ENCODE data around the gene TOMM40L. TPM values are rescaled to one million over a fixed set of nuclear protein-coding genes. Genes with fewer than 3 reads are reported as not detected.

The TOMM40L gene
- total RNA-seq, 4 donors from 2014 or later = 7.0 to 12.4 (median 8.3) TPM

DNA sequence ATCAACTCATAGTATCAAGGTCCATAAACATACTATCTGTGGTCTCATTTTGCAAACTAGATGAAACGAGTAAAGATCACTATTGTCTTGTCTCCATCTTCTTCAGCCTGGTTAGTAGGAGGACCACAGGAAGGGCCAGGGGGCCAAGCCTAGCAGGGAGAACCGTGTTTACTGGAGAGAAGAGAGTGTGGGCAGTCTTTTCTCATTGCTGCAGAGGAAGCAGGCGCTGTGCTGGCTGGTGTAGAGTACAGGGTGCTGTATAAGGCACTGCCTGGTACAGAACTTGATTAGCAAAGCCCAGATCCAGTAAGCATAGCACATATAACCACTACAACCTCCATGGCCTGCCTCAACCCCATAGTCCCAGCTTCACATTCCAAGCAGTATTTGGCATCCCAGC lies 38.5 kb upstream of the TOMM40L start:
- no peak for DNase-seq
- Histone ChIP-seq H3K4me1 (peaks cover 0 to 8% of the 10 kb centered on the region in 2 donors), H3K4me3 (replicated peaks in 1 of 3) (no peak overlapping the region), H3K27ac (no peak overlapping the region), H3K9me3 (no peaks in the 10 kb centered on the region), H3K27me3 (no peaks in the 10 kb centered on the region), H3K36me3 (no peaks in the 10 kb centered on the region)
- TF ChIP-seq POLR2A (IDR thresholded peaks at IDR 0.05) = no peak
- TF ChIP-seq, protein P1, sequence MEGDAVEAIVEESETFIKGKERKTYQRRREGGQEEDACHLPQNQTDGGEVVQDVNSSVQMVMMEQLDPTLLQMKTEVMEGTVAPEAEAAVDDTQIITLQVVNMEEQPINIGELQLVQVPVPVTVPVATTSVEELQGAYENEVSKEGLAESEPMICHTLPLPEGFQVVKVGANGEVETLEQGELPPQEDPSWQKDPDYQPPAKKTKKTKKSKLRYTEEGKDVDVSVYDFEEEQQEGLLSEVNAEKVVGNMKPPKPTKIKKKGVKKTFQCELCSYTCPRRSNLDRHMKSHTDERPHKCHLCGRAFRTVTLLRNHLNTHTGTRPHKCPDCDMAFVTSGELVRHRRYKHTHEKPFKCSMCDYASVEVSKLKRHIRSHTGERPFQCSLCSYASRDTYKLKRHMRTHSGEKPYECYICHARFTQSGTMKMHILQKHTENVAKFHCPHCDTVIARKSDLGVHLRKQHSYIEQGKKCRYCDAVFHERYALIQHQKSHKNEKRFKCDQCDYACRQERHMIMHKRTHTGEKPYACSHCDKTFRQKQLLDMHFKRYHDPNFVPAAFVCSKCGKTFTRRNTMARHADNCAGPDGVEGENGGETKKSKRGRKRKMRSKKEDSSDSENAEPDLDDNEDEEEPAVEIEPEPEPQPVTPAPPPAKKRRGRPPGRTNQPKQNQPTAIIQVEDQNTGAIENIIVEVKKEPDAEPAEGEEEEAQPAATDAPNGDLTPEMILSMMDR (IDR thresholded peaks at IDR 0.05) = no peak
- intact Hi-C loops (cut with DNase I) = no loop called here
- WGBS, 2 donors = 68 to 79% methylated on average over 3 of the region's 3 CpGs

DNA sequence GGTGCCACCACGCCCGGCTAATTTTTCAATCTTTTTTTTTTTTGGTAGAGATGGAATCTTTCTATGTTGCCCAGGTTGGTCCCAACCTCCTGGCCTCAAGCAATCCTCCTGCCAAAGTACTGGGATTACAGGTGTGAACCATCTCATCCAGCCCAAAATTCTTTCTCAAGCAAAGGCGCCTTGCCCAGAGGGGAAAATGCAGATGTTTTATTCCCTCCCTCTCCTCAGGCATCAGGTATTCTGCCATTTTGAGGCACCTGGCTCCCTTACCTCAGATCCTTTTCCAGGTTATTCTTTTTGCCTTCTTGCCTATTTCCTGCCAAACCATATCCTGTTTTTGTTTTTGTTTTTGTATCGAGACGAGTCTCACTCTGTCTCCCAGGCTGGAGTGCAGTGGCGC lies 37.5 kb upstream of the TOMM40L start:
- intact Hi-C loops (cut with DNase I) = no loop called here
- no peaks in the 10 kb centered on the region for H3K9me3 ChIP-seq
- 80 to 82% methylated on average over 6 of the region's 6 CpGs for WGBS, 2 donors
- H3K36me3 ChIP-seq = no peaks in the 10 kb centered on the region
- H3K27me3 ChIP-seq = no peaks in the 10 kb centered on the region
- H3K4me1 ChIP-seq = peaks cover 0 to 13% of the 10 kb centered on the region in 2 donors
- H3K4me3 ChIP-seq (replicated peaks in 1 of 3) = no peak overlapping the region
- no peak overlapping the region for H3K27ac ChIP-seq
- TF ChIP-seq, protein P1 (IDR thresholded peaks at IDR 0.05) = no peak
- no peak for TF ChIP-seq POLR2A (IDR thresholded peaks at IDR 0.05)
- no peak for DNase-seq

DNA sequence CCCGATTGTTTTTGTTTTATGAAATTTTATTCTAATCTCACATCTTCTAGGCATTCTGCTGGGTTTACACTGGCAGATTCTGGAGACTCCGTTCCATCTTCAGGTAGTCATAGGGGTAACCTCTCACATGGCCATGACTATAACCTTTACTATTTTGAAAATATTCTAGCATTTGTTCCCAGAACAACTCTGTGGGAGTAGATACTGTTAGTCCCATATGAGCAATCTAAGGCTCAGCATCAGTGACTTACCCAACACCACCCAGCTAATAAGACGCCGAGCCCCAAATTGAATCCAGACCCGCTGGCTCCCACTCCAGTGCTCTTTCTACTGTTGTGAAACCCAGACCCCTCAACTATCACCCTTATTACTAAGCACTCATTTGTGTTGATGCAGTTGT lies 36.8 kb upstream of the TOMM40L start:
- no peaks in the 10 kb centered on the region for H3K9me3 ChIP-seq
- no peaks in the 10 kb centered on the region for H3K36me3 ChIP-seq
- intact Hi-C loops (cut with DNase I) = no loop called here
- H3K4me3 ChIP-seq (replicated peaks in 1 of 3) = no peak overlapping the region
- H3K27me3 ChIP-seq = no peaks in the 10 kb centered on the region
- no peak for DNase-seq
- H3K4me1 ChIP-seq = peaks cover 0 to 16% of the 10 kb centered on the region in 2 donors
- 86 to 90% methylated on average over 5 of the region's 5 CpGs for WGBS, 2 donors
- H3K27ac ChIP-seq = no peak overlapping the region
- TF ChIP-seq POLR2A (IDR thresholded peaks at IDR 0.05) = no peak
- TF ChIP-seq, protein P1 (IDR thresholded peaks at IDR 0.05) = no peak

DNA sequence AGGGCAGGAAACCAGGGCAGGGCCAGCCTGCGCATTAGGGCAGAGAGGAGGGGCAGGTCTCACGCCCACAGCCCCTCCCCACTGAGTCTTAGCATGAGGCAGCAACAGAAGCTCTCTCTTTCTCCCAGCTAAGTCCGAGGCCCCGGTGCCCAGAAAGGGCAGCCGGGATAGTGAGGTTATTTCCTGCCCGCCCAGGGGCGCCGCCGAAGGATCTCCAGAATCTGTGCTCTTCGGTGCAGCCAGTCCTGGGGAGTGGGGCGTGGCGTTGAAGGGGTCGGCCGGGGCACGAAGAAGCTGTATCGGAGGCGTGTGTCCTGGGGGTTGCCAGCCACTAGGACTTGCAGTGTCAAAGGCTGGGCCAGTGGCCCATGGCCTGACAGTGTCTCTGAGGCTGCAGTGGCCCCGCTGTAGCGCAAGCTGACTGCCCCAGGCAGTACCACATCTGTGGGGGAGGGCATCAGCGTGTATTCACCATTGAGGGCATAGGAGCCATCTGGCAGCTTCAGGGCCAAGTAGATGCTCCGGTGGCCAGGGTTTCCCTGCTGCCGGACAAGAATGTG lies 34.8 kb upstream of the TOMM40L start:
- intact Hi-C loops (cut with DNase I) = loop anchor here (10.0 kb wide), 1 partner anchor 194 kb away; no protein-coding TSS in a partner anchor
- no peak for DNase-seq
- no peak overlapping the region for H3K4me3 ChIP-seq (replicated peaks in 1 of 3)
- TF ChIP-seq POLR2A (IDR thresholded peaks at IDR 0.05) = no peak
- TF ChIP-seq, protein P1 (IDR thresholded peaks at IDR 0.05) = no peak
- no peaks in the 10 kb centered on the region for H3K36me3 ChIP-seq
- WGBS, 2 donors = 42 to 47% methylated on average over 2 to 17 of the region's 22 CpGs
- H3K9me3 ChIP-seq = no peaks in the 10 kb centered on the region
- peaks cover 0 to 8% of the 10 kb centered on the region in 2 donors for H3K4me1 ChIP-seq
- no peaks in the 10 kb centered on the region for H3K27me3 ChIP-seq
- no peak overlapping the region for H3K27ac ChIP-seq

DNA sequence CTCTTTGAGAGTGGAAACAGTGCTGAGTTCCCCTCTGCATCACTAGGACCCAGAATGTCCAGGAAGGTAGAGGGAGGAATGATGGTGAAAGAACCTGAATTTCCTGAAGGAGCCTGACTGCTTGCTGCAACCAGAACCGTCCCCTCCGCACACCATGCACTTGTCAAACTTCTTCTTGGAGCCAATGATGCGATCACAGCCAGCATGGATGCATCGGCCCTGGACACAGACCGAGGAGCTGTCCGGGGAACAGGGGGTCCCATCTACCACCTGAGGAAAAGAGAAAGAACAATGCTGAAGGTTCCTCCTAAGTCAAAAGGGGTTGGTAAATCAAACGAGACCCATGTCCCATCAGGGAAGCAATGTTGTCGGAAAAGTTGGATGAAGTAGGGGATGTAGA lies 33.9 kb upstream of the TOMM40L start:
- Histone ChIP-seq H3K4me1 (peaks cover 0 to 7% of the 10 kb centered on the region in 2 donors), H3K9me3 (no peaks in the 10 kb centered on the region), H3K27me3 (no peaks in the 10 kb centered on the region), H3K36me3 (no peaks in the 10 kb centered on the region), H3K27ac (no peak overlapping the region), H3K4me3 (replicated peaks in 1 of 3) (no peak overlapping the region)
- WGBS, 2 donors = 65 to 68% methylated on average over 8 of the region's 8 CpGs
- DNase-seq = no peak
- intact Hi-C loops (cut with DNase I) = loop anchor here (10.0 kb wide), 1 partner anchor 193 kb away; no protein-coding TSS in a partner anchor
- TF ChIP-seq POLR2A (IDR thresholded peaks at IDR 0.05) = no peak
- TF ChIP-seq, protein P1 (IDR thresholded peaks at IDR 0.05) = no peak

All from thyroid gland (tissue), 4 donors.